Measurements from ENCODE around the gene DUOXA2. TPM values are rescaled to one million over a fixed set of nuclear protein-coding genes. Genes with fewer than 3 reads are reported as not detected.
"Not testable (repeated sequence)": the region's sequence is repeated elsewhere in the genome, so short reads cannot be mapped to it uniquely, and the experiment has no call there.

DUOXA2 gene
- not detected in 2 replicates for total RNA-seq (2014; rRNA removed; shearing (Covaris generic))

GRCh38 chr15:45114076-45114750 lies at the start of gene DUOXA2, which contains the start of gene DUOX2:
TSS of gene DUOXA2 (plus strand) at chr15:45114326. CDS start at chr15:45114606, 280 bp downstream.
TSS of gene DUOX2 (minus strand) at chr15:45114172. CDS start at chr15:45113411, 761 bp downstream.
- no peak for DNase-seq (ENCODE audit: low spot score)

GRCh38 chr15:45064386-45064785 lies 49.7 kb upstream of the DUOXA2 start:
- DNase-seq (ENCODE audit: low spot score) = peak; percentile 40

GRCh38 chr15:45069942-45070360 lies 44.2 kb upstream of the DUOXA2 start:
- DNase-seq (ENCODE audit: low spot score) = not testable (repeated sequence)

DNA sequence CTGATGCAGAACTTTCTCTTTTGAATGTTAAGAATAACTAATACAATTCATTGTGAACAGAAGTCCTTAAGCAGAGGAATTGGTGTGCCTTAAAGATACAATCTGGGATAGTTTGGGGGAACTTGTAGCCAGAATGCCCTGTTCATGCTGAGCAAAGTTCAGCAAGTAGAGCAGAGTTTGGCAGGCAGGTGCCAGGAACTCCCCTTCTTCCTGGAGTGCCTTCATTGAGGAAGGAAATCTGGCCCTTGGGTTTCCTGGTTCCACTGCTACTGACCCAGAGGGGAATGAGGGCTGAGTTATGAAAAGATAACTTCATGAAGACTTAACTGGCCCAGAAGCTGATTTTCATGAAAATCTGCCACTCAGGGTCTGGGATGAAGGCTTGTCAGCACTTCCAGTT lies 40.5 kb upstream of the DUOXA2 start:
- not testable (repeated sequence) for DNase-seq (ENCODE audit: low spot score)

- DNase-seq (ENCODE audit: low spot score) = not testable (repeated sequence)
These were observed 38.4 kb upstream of the DUOXA2 start for GRCh38 chr15:45075440-45076320.

DNA sequence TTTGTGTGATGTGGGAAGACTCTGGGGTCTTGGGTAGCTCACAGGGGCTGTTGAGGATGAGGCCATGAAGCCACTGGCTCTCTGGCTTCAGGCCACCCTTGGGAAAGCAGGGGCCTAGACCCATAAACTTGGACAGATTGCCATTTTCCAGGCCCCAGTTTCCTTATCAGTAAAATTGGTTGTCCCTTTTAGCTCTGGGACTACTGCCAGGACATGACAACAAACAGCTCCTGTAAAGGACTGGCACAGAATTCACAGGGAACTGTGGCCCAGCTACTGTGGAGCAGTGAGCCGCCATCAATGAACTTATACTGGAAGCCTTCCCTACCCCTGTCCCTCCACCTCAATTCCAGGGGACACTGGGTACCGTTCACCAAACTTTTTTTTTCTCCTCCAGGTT lies 36.7 kb upstream of the DUOXA2 start:
- not testable (repeated sequence) for DNase-seq (ENCODE audit: low spot score)

DNA sequence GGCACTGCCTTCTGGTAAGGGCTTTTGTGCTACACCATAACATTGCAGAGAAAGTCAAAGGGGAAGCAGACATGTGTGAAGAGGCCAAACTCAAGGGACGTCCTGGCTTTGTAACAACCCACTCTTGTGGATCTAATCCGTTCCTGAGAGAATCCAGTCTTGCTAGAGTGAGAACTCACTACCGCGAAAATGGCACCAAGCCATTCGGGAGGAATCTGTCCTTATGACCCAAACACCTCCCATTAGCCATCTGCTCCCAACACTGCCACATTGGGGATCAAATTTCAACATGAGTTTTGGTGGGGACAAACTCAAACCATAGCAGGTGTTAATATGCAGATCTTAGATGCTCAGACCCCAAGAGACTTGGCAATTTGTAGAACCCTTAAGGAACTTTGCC lies 34.9 kb upstream of the DUOXA2 start:
- not testable (repeated sequence) for DNase-seq (ENCODE audit: low spot score)

- not testable (repeated sequence) for DNase-seq (ENCODE audit: low spot score)
These were observed 34.4 kb upstream of the DUOXA2 start for GRCh38 chr15:45079628-45080246.

- not testable (repeated sequence) for DNase-seq (ENCODE audit: low spot score)
These were observed 33.5 kb upstream of the DUOXA2 start for GRCh38 chr15:45080593-45080992.

DNA sequence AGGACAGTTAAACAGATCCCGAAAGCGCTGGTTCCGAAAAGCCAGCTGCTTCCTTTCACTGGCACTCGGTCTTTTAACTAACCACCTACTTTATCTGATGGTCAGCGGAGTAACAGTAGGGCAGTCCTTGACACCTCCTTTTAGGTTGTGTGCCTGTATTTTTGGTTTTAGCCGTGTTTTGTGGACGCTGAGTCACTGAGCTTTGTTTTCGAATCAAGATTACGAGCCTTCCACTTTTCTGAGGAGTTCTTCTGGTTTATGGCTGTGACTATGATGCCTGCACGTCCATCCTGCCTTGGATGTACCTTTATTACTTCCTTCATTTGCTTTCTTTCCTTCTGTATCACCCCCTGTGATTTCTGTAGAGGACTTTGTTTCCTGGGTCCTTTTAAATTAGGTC lies 31.7 kb upstream of the DUOXA2 start:
- not testable (repeated sequence) for DNase-seq (ENCODE audit: low spot score)

DNA sequence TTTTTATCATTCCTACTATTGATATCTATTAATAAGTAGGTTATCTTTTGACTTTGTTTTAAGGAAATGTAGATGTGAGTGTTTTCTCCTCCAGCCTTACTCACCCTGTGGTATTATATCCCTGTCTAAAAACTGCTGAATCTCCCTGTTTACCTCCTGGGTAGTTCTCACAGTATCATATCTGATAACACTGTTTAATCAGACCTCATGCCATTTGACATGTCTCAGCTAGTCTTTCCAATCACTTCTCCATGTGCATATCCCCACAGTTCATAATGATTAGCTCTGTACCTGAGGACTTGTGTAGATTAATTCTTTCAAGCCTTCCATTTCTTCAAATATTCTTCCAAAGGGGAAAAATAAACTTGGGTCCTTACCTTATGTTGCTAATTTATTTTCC lies 30.9 kb upstream of the DUOXA2 start:
- no peak for DNase-seq (ENCODE audit: low spot score)

- no peak for DNase-seq (ENCODE audit: low spot score)
These were observed 30.0 kb upstream of the DUOXA2 start for GRCh38 chr15:45084163-45084562.

DNA sequence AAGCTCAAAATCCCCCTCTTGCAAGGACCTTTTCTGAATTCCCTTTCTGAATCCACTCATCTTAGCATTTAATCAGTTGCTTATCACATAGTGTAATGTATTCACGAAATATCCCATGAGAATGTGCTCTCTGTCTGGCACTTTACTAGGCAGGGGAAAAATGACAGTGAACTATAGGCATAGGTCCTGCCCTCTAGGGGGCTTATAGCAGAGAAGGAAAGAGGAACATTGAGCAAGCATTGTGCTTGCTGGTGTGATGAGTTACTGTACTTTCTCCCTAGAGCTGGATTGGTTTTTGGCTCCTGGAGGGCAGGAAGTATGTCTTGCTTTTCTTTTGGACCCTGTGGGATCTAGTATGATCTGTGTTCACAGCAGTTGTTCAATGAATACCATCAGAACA lies 26.6 kb upstream of the DUOXA2 start:
- DNase-seq (ENCODE audit: low spot score) = no peak

- no peak for DNase-seq (ENCODE audit: low spot score)
These were observed 25.1 kb upstream of the DUOXA2 start for GRCh38 chr15:45088801-45089711.

- no peak for DNase-seq (ENCODE audit: low spot score)
These were observed 24.3 kb upstream of the DUOXA2 start for GRCh38 chr15:45089712-45090373.

DNA sequence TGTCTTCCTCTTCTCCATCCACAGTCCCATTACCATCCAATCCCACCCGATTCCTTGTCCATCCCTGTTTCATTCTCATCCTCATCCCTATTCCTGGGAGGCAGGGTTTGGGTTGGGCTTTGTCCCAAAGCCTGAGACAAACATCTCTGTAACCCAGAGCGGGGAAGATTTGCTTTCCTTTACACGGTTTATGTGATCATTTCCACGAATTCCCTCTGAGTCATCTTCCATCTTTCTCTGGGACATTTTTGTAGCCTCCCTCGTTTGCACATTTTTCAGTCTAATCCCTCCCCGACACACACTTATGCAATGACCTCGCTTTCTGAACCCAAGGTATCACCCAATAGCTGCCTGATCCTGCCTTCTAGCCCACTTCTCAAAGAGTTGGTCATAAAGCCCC lies 23.0 kb upstream of the DUOXA2 start:
- no peak for DNase-seq (ENCODE audit: low spot score)

DNA sequence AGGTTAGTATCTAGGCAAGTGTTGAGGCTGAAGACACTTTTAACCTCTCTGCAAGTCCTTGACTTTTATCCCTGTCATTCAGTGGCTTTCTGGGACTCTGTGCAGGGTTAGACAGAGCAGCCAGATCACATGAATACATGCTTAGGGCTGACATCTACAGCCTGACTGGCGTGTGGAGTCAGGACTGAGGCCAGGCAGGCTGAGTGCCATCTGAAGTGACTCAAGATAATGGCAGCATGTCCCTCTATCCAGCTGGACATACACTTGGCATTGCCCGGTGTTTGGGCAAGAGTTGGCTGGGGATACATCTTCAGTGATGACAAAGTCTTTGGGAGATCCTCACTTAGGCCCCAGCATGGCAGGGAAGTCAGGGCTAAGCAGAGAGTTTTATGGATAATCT lies 22.6 kb upstream of the DUOXA2 start:
- DNase-seq (ENCODE audit: low spot score) = no peak

DNA sequence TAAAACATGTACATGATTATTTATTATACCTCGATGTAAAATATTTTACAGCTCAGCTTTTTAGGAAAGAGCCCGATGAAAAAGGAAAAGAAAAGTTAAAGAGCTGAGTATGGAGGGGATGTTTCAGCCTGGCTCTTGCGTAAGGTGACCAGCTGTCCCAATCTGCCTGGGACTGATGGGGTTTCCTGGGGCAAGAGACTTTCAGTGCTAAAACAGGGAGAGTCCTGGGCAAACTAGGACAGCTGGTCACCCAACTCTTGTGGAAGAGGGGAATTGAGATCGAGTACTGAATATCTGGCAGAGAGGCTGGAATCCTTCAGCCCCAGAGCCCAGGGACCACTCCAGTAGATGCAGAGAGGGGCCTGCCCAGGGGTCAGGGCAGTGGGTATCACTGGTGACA lies 21.1 kb upstream of the DUOXA2 start:
- DNase-seq (ENCODE audit: low spot score) = no peak

DNA sequence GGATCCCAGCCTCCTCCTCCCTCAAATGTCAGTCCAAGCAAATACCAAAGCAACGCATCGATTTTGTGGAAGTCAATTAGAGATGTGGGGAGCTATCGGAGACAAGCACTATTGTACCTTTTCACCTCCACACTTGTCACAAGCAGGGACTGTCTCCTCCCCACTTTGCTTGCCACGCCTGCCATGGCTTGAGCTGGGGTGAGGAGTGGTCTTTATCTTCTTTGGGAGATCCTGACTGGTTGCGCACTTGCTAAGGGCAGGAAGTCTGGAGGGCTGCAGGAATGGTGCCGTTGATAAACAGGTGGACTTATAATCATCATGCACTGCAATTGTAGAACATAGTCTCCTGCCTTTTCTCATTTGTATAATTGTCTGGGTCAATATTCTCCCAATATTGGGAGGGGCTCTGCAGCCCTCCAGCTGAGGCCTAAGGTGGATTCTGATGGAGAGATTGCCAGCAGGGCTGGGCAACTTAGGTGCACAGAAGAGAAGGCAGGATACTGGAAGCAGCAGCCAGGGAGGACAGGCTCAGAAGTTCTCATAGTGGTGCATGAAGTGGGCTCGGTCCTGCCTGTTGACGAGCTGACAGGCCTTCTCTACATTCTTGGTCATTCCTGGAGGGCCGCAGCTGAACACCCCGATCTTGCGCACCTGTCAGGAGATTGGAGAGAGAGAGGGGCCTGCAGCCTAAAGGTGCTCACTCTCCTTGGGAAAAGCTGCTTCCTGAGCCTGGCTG lies 20.3 kb upstream of the DUOXA2 start:
- no peak for DNase-seq (ENCODE audit: low spot score)

GRCh38 chr15:45094358-45094730 lies 19.8 kb upstream of the DUOXA2 start:
- no peak for DNase-seq (ENCODE audit: low spot score)

Measured in HT-29 (cell line).